ENCODE measurements around the gene FGF4.
A peak's percentile ranks its signal among the peaks of the same experiment; 100 is the strongest.

The FGF4 gene

DNA sequence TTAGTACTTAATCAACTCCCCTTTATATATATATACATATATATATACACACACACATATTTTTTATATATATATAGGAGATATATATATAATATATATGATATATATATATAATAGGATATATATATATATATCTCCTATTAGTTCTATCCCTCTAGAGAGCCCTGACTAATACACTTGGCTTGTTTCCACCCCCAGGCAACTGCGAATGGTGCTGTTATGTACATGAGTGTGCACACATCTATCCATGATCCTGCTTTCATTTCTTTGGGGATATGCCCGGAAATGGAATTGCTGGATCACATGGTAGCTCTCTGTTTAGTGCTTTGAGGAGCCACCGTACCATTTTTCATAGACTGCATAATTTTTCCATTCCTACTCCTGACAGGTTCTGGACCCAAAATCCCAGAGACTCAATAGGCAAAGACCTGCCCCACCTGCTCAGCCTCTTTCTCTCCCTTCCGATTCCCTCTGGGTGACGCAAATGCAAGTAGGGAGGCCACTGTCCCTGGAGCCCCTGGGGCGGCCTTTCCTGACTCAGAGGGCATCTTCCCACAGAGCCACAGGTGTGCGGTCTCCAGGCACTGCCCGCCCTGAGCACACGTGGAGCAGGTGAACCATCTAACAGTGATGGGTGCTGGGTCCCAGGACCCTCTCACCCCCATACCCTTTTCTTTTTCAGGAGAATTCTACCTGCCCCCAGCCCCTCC lies 32.1 kb upstream of the FGF4 start:
- DNase-seq: no peak

- DNase-seq: no peak
Observed at GRCh38 chr11:69804769-69805508, 29.8 kb upstream of the FGF4 start.

GRCh38 chr11:69803604-69804218 lies 28.6 kb upstream of the FGF4 start:
- DNase-seq: no peak

DNA sequence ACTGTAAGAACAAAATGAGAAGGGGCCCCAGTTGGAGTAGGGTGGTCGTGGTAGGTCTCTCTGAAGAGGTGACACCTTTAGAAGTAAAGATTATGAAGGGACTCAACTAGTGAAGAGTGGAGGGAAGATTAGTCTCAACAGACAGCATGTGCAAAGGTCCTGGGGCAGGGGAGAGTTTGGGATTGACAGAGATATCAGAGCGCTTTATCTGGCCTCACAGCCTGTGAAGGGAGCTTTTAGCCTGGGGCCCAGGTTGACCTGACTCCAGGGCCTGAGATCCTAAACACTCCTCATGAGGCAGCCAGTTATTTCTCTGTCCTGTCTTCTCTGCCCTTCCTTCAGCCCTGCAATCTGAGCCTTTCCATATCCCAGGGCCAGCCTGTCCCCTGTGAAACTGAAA lies 27.9 kb upstream of the FGF4 start:
- no peak for DNase-seq

DNA sequence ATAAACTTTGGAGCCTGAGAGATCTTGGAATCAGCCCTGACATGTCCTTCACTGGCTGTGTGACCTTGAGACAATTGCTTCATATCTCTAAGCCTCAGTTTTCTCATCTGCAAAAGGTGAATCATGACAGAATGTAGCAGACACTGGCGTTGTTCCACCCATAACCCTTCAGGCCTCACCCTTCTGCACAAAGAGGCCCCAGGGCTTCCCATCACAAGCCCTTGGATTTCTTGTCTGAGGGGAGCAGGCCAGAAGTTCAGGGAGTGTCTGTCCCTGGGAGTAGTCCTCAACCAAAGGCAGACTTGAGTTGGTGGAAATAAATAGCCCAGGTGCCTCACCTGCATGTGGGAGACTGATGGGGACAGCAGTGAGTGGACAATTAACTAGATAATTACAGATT lies 27.4 kb upstream of the FGF4 start:
- no peak for DNase-seq

DNA sequence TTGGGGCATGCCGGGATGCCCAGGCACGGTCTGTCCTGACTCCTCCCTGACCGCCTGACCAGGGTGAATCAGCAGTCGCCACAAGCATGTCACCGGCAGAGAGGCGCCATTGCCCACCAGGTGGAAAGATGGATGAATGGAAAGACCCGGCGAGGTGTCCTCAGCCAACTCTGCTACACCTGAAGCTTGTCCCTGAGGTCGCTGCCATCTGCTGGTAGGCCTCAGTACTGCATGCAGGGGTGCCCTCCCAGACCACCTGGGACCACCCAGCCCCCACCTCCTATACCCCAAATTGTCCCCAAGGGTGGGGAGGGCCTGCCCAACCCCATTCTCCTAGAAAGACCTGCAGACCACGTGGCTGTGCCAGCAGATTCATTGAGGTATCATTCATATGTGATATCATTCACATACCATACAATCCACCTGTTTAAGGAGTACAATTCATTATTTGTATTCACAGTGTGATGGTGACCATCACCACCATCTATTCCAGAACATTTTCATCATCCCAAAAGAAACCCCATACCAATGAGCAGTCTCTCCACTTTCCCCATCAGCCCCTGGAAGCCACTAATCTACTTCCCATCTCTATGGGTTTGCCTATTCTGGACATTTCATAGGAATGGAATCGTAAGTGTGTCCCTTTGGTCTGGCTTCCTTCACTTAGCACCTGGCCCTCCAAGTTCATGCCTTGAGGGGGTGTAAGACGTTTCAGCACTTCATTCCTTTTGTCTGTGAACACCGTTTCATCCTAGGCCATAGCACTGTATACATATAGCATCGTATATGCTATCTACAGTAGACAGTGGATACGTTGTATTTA lies 26.6 kb upstream of the FGF4 start:
- DNase-seq: peak; percentile 63

DNA sequence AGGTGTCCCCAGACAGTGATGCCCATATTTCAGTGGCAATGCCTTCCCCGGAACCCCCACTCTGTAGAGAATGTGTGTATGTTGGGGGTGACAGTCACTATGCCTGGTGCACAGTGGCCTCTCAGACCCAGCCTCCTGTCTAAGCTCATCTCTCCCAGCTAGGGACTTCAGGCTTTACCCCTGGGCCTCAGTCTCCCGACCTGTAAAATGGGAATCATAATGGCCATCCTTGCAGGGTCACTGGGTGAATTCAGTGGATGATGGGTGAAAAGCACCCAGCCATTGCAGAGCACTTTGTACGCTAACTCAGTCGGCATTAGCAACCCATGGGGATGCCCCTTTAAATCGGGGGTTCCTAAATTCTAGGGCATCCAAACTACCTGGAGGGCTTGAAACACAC lies 25.1 kb upstream of the FGF4 start:
- no peak for DNase-seq

GRCh38 chr11:69799582-69799981 lies 24.4 kb upstream of the FGF4 start:
- DNase-seq: no peak

DNA sequence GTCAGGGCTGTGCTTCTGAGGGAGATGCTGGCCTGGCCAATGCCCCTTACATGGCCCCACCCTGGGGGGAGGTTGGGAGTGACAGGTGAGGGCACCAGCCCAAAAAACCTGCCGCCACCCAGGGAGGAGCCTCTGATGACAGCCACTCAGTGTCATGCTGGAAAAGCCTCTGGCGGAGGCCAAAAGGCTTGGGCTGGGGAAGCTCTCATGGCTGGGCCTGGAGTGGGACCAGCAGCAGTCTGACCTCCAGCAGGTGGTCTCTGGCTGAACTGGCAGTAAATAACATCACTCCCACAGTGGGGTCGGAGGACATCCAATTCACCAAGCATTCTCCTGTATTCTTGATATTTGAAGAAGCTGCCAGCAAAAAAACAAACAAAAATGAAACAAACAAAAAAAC lies 24.0 kb upstream of the FGF4 start:
- DNase-seq: no peak

DNA sequence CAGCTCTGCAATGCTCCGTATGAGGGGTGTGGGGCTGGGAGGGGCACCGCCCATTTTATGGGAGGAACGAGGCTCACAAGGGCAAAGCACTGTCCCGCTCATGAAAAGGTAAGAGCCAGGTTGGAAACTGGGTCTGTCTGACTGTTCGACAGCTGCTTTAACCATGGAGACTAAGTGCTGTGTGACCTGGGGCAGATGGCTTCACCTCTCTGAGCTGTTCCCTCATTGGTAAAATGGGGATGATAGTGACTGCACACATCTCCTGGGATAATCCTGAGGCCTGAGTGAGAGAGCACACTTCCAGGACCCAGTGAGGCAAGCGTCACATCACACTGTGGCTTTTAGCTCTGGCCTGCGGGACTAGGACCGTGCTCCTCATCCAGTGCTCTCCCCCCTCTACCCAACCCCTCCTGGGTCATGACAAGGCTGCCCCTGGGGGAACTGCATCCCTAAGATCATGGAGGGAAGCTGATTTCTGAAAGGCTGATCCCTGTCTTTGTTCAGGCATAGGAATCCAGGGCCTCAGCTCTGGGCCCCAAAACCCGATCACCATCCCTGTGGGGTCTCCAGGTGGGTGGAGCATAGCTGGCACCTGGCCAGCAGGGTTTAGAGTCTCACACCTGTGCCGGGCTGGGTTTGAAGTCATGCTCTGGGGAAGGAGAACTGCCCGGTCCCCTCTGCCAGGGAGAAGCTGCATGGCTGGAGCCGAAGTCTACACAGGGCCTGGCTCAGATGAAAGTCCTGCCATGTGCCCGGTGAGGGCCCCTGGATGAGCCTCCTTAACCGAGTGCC lies 22.8 kb upstream of the FGF4 start:
- DNase-seq: no peak

GRCh38 chr11:69797156-69797555 lies 22.0 kb upstream of the FGF4 start:
- no peak for DNase-seq

GRCh38 chr11:69796063-69796462 lies 20.9 kb upstream of the FGF4 start:
- DNase-seq: no peak

- DNase-seq: peak; percentile 11
Observed at GRCh38 chr11:69791276-69792180, 16.4 kb upstream of the FGF4 start.

DNA sequence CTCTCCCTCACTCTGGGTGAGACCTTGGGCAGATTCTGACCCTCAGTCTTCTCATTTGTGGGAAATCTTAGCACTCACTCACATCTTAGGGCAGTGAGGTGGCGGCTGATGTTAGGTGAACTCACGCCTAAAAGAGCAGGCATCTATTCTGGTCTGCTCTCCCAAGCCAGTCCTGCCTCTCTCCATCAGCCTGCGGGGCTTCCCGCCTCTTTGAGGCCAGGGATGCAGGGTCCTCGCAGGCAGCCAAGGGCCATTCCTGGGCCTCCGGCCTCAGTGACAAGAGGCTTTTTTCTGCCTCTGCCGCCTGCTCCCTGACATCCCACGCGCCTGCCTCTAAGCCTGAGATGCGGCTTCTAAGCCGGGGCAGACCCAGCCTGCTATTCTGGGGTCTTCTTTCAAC lies 13.8 kb upstream of the FGF4 start:
- DNase-seq: peak; percentile 5

DNA sequence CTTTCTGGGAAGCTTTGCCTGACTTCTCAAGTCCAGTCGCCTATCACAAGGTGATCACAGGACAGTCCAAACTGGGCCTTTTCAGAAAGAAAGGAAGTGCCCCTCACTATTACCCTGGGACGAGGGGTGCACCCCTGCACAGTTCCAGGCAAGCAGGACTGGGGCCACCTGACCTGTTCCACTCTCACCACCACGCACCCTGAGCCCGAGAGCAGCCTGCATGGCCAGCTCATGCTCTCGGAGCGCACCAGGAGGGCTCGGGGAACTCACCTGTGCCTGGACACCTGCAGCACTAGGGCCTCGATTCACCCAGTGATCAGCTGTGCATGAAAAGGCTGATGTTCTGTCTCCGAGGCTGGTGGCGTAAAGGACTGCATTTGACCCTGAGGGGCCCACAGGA lies 12.8 kb upstream of the FGF4 start:
- no peak for DNase-seq

GRCh38 chr11:69787457-69787856 lies 12.3 kb upstream of the FGF4 start:
- DNase-seq: no peak

DNA sequence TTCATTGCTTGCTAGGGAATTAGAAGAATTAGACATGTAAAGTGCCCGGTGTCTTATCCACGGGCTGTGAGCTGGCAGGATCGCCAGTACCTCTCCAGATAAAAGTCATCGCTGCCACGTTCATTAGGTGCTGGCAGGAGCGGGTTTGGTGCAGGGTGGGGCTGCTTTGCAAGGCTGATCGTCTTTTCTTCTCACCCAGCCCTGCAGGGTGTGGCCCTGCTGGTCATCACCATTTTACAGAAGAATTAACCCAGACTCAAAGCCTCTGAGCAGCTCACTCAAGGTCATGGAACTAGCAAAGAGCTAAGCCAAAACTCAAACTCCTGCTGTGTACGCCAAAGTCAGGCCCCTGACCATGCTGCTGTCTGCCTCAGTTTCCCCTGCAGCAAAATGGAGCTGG lies 6.1 kb upstream of the FGF4 start:
- DNase-seq: no peak

DNA sequence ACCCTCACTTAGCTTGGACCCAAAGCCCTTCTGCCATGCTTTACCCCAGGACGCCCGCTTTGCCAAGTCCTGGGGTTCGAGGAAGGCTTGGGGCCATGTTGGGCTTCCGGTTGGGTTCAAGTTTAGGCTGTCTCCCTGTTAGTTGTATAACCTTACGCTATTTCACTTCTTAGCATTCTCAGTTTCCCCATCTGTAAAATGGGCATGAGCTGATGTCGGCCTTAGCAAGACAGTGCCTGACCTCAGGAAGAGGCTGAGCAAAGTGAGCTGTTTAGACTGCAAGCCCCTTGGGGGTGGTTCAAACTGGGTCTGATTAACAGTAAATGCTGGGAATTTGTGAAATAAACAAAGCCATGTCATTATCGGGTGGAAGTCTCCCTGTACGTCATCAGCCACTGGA lies 3.2 kb upstream of the FGF4 start:
- DNase-seq: no peak

DNA sequence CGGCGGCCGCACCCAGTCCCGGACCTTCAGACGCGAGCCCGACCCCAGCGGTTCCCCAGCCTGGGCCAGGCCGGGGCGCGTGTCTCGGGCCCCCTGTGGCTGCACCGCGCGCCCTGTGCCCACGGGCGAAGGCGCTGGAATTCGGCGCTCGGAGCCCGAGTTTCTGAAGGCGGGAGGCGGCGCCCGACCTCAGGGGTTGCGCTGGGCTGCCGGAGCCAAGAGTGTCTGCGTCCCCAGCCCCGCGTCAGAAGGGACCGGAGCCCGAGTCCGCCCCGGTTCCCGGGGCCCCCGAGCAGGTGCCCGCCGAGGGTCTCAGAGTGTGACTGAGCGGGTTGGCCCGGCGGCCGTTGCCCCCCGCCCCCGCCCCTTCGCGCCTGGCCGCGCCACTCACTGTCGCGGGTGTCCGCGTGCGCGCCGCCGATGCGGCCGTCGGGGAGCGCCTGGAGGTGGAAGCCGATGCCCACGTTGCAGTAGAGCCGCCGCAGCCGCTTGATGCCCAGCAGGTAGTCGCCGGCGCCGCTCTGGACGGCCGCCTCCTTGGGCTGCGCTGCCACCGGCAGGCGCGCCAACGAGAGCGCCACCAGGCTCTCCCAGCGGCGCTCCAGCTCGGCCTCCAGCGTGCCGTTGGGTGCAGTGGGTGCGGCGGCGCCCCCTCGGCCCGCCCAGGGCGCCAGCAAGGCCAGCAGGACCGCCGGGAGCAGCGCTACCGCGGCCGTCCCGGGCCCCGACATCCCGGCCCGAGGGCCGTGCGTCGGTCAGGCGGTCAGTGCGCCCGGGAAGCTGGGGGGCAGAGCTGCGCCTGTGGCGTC lies 583 bp downstream of the FGF4 start:
- DNase-seq: peak; percentile 33

- DNase-seq: no peak
Observed at GRCh38 chr11:69773626-69774353, 1.4 kb downstream of the FGF4 start.

Measured in eye (tissue), 1 donor.